ENCODE data around the gene FOXK2. TPM values are rescaled to one million over a fixed set of nuclear protein-coding genes. Genes with fewer than 3 reads are reported as not detected.
"Not testable (repeated sequence)": the region's sequence is repeated elsewhere in the genome, so short reads cannot be mapped to it uniquely, and the experiment has no call there.

Gene FOXK2
- total and polyA plus RNA-seq, 2 donors (not counting 1 experiment from before 2014, with no cell fraction given) = 19.7 to 62.7 TPM

GRCh38 chr17:82560802-82561428 is 41.4 kb downstream of the FOXK2 start:
- Histone ChIP-seq H3K4me2 (replicated peaks; ENCODE audit: low read depth, low read length, poor library complexity, severe bottlenecking) (no peak overlapping the region), H3K36me3 (replicated peaks in 1 of 2; ENCODE audit: control extremely low read depth in 1 of 2, control insufficient read depth in 1 of 2, extremely low read depth in 1 of 2, insufficient read depth in 2 of 2, low read length in 1 of 2) (peaks cover 4 to 14% of the 10 kb centered on the region in 2 experiments), H3K4me3 (ENCODE audit: control extremely low read depth in 1 of 5, extremely low read depth in 1 of 5, insufficient read depth in 1 of 5, low read depth in 2 of 5, low read length in 4 of 5) (no peak overlapping the region), H3K4me1 (ENCODE audit: control insufficient read depth in 2 of 2, insufficient read depth in 2 of 2, low read length in 2 of 2) (no peaks in the 10 kb centered on the region), H3K27ac (ENCODE audit: low read length in 2 of 2) (no peak overlapping the region), H3K9ac (ENCODE audit: low read length) (no peak overlapping the region), H3K9me3 (ENCODE audit: control extremely low read depth in 1 of 3, control insufficient read depth in 2 of 3, insufficient read depth in 1 of 3, low read length in 2 of 3) (no peaks in the 10 kb centered on the region), H4K20me1 (ENCODE audit: control insufficient read depth, insufficient read depth, low read length, poor library complexity, severe bottlenecking) (peaks cover 66% of the 10 kb centered on the region), H3K79me2 (ENCODE audit: control insufficient read depth, insufficient read depth, low read length) (peaks cover 77% of the 10 kb centered on the region), H3K27me3 (replicated peaks in 1 of 4; ENCODE audit: control extremely low read depth in 1 of 4, control insufficient read depth in 3 of 4, insufficient read depth in 4 of 4, low read length in 3 of 4) (no peaks in the 10 kb centered on the region), H2AFZ (ENCODE audit: insufficient read depth, low read depth, low read length, poor library complexity, severe bottlenecking) (no peak overlapping the region)
- intact Hi-C loops (cut with micrococcal nuclease) = no loop called here
- DNase-seq (no peak), ATAC-seq (ENCODE audit: low read depth) (no peak)
- Mint-ChIP-seq H3K4me3 (no peak overlapping the region), H3K27me3 (no peaks in the 10 kb centered on the region), H3K4me1 (peaks cover 12% of the 10 kb centered on the region), H3K9me3 (ENCODE audit: insufficient read depth) (no peaks in the 10 kb centered on the region), H3K27ac (no peak overlapping the region)
- ChIA-PET CTCF (interaction anchor here (1.9 kb wide), 1 partner anchor 10 kb away, joined by 5 read pairs; no protein-coding TSS in a partner anchor), POLR2A (no interaction called here)
- 97% methylated on average over 9 of the region's 9 CpGs for WGBS (ENCODE audit: insufficient coverage)
- TF ChIP-seq CTCF (IDR thresholded peaks at IDR 0.05) = no peak
- no peak for TF ChIP-seq EZH2 (IDR thresholded peaks at IDR 0.05; ENCODE audit: borderline replicate concordance, insufficient read depth, low read depth, low read length, poor library complexity, severe bottlenecking)

- H4K20me1 ChIP-seq (ENCODE audit: control insufficient read depth, insufficient read depth, low read length, poor library complexity, severe bottlenecking) = peaks cover 68% of the 10 kb centered on the region
- POLR2A ChIA-PET = no interaction called here
- H3K9me3 ChIP-seq (ENCODE audit: control extremely low read depth in 1 of 3, control insufficient read depth in 2 of 3, insufficient read depth in 1 of 3, low read length in 2 of 3) = no peaks in the 10 kb centered on the region
- peaks cover 12% of the 10 kb centered on the region for H3K4me1 Mint-ChIP-seq
- H3K9ac ChIP-seq (ENCODE audit: low read length) = no peak overlapping the region
- no peak overlapping the region for H3K4me3 ChIP-seq (ENCODE audit: control extremely low read depth in 1 of 5, extremely low read depth in 1 of 5, insufficient read depth in 1 of 5, low read depth in 2 of 5, low read length in 4 of 5)
- peaks cover 4 to 20% of the 10 kb centered on the region in 2 experiments for H3K36me3 ChIP-seq (replicated peaks in 1 of 2; ENCODE audit: control extremely low read depth in 1 of 2, control insufficient read depth in 1 of 2, extremely low read depth in 1 of 2, insufficient read depth in 2 of 2, low read length in 1 of 2)
- H3K4me2 ChIP-seq (replicated peaks; ENCODE audit: low read depth, low read length, poor library complexity, severe bottlenecking) = no peak overlapping the region
- CTCF ChIA-PET = no interaction called here
- intact Hi-C loops (cut with micrococcal nuclease) = no loop called here
- peaks cover 77% of the 10 kb centered on the region for H3K79me2 ChIP-seq (ENCODE audit: control insufficient read depth, insufficient read depth, low read length)
- no peak overlapping the region for H3K27ac ChIP-seq (ENCODE audit: low read length in 2 of 2)
- ATAC-seq (ENCODE audit: low read depth) (no peak), DNase-seq (no peak)
- H3K27ac Mint-ChIP-seq = no peak overlapping the region
- H2AFZ ChIP-seq (ENCODE audit: insufficient read depth, low read depth, low read length, poor library complexity, severe bottlenecking) = no peak overlapping the region
- H3K27me3 Mint-ChIP-seq = no peaks in the 10 kb centered on the region
- WGBS (ENCODE audit: insufficient coverage) = 96% methylated on average over 23 of the region's 31 CpGs
- H3K27me3 ChIP-seq (replicated peaks in 1 of 4; ENCODE audit: control extremely low read depth in 1 of 4, control insufficient read depth in 3 of 4, insufficient read depth in 4 of 4, low read length in 3 of 4) = no peaks in the 10 kb centered on the region
- H3K9me3 Mint-ChIP-seq (ENCODE audit: insufficient read depth) = no peaks in the 10 kb centered on the region
- TF ChIP-seq CTCF (IDR thresholded peaks at IDR 0.05) = no peak
- TF ChIP-seq EZH2 (IDR thresholded peaks at IDR 0.05; ENCODE audit: borderline replicate concordance, insufficient read depth, low read depth, low read length, poor library complexity, severe bottlenecking) = no peak
- H3K4me3 Mint-ChIP-seq = no peak overlapping the region
- no peaks in the 10 kb centered on the region for H3K4me1 ChIP-seq (ENCODE audit: control insufficient read depth in 2 of 2, insufficient read depth in 2 of 2, low read length in 2 of 2)
Observed at GRCh38 chr17:82561429-82562035, 42.0 kb downstream of the FOXK2 start.

- DNase-seq; ATAC-seq (ENCODE audit: low read depth); H3K9me3 ChIP-seq (ENCODE audit: control extremely low read depth in 1 of 3, control insufficient read depth in 2 of 3, insufficient read depth in 1 of 3, low read length in 2 of 3); H3K27me3 Mint-ChIP-seq; H3K9me3 Mint-ChIP-seq (ENCODE audit: insufficient read depth); H3K4me1 ChIP-seq (ENCODE audit: control insufficient read depth in 2 of 2, insufficient read depth in 2 of 2, low read length in 2 of 2); H2AFZ ChIP-seq (ENCODE audit: insufficient read depth, low read depth, low read length, poor library complexity, severe bottlenecking); H3K9ac ChIP-seq (ENCODE audit: low read length); POLR2A ChIA-PET; H3K4me3 Mint-ChIP-seq; H3K27me3 ChIP-seq (replicated peaks in 1 of 4; ENCODE audit: control extremely low read depth in 1 of 4, control insufficient read depth in 3 of 4, insufficient read depth in 4 of 4, low read length in 3 of 4); H3K27ac Mint-ChIP-seq; H3K27ac ChIP-seq (ENCODE audit: low read length in 2 of 2); intact Hi-C loops (cut with micrococcal nuclease); H3K4me2 ChIP-seq (replicated peaks; ENCODE audit: low read depth, low read length, poor library complexity, severe bottlenecking); H3K4me3 ChIP-seq (ENCODE audit: control extremely low read depth in 1 of 5, extremely low read depth in 1 of 5, insufficient read depth in 1 of 5, low read depth in 2 of 5, low read length in 4 of 5): not testable (repeated sequence)
- peaks cover 10% of the 10 kb centered on the region for H3K4me1 Mint-ChIP-seq
- peaks cover 4 to 32% of the 10 kb centered on the region in 2 experiments for H3K36me3 ChIP-seq (replicated peaks in 1 of 2; ENCODE audit: control extremely low read depth in 1 of 2, control insufficient read depth in 1 of 2, extremely low read depth in 1 of 2, insufficient read depth in 2 of 2, low read length in 1 of 2)
- WGBS (ENCODE audit: insufficient coverage) = 94% methylated on average over 6 of the region's 7 CpGs
- peaks cover 69% of the 10 kb centered on the region for H4K20me1 ChIP-seq (ENCODE audit: control insufficient read depth, insufficient read depth, low read length, poor library complexity, severe bottlenecking)
- peaks cover 80% of the 10 kb centered on the region for H3K79me2 ChIP-seq (ENCODE audit: control insufficient read depth, insufficient read depth, low read length)
- CTCF ChIA-PET = interaction anchor here (1.7 kb wide), 1 partner anchor 9 kb away, joined by 5 read pairs; no protein-coding TSS in a partner anchor
Observed at GRCh38 chr17:82562718-82563220, 43.2 kb downstream of the FOXK2 start.

Data from B cell (primary cell).